ENCODE measurements around the gene FNBP1.
"Not testable (repeated sequence)": the region's sequence is repeated elsewhere in the genome, so short reads cannot be mapped to it uniquely, and the experiment has no call there.

FNBP1 gene

GRCh38 chr9:129910628-129911567, 132.1 kb downstream of the FNBP1 start:
- no peak for DNase-seq

GRCh38 chr9:129909851-129910250, 133.1 kb downstream of the FNBP1 start:
- DNase-seq, result no peak

GRCh38 chr9:129908906-129909305, 134.1 kb downstream of the FNBP1 start:
- no peak for DNase-seq

GRCh38 chr9:129907201-129907600, 135.8 kb downstream of the FNBP1 start:
- no peak for DNase-seq

GRCh38 chr9:129906298-129906697, 136.7 kb downstream of the FNBP1 start:
- no peak for DNase-seq

GRCh38 chr9:129904734-129905133, 138.3 kb downstream of the FNBP1 start:
- DNase-seq, result no peak

GRCh38 chr9:129902740-129903134, 140.3 kb downstream of the FNBP1 start:
- no peak for DNase-seq

- no peak for DNase-seq
These were observed 140.8 kb downstream of the FNBP1 start for GRCh38 chr9:129901993-129902739.

- DNase-seq, result no peak
These were observed 142.5 kb downstream of the FNBP1 start for GRCh38 chr9:129900263-129901027.

GRCh38 chr9:129899620-129900019, 143.4 kb downstream of the FNBP1 start:
- DNase-seq, result no peak

- no peak for DNase-seq
These were observed 144.8 kb downstream of the FNBP1 start for GRCh38 chr9:129898185-129898584.

- no peak for DNase-seq
These were observed 145.7 kb downstream of the FNBP1 start for GRCh38 chr9:129897263-129897662.

- DNase-seq, result peak; percentile 58
These were observed 147.4 kb downstream of the FNBP1 start for GRCh38 chr9:129895376-129896268.

- peak; percentile 72 for DNase-seq
These were observed 148.7 kb downstream of the FNBP1 start for GRCh38 chr9:129894120-129894823.

GRCh38 chr9:129891569-129891968, 151.4 kb downstream of the FNBP1 start:
- peak; percentile 45 for DNase-seq

GRCh38 chr9:129890718-129891299, 152.2 kb downstream of the FNBP1 start:
- not testable (repeated sequence) for DNase-seq

GRCh38 chr9:129889941-129890717, 152.9 kb downstream of the FNBP1 start:
- DNase-seq, result peak; percentile 82

- DNase-seq, result peak; percentile 50
These were observed 153.7 kb downstream of the FNBP1 start for GRCh38 chr9:129889122-129889940.

All from CD4-positive, alpha-beta T cell treated with Interleukin-17A for 1 hour (primary cell).